H9 (cell line): ENCODE measurements around the gene RHCE. TPM values are rescaled to one million over a fixed set of nuclear protein-coding genes. Genes with fewer than 3 reads are reported as not detected.
"Not testable (repeated sequence)": the region's sequence is repeated elsewhere in the genome, so short reads cannot be mapped to it uniquely, and the experiment has no call there.

ENCODE experiments used
- DNase-seq: peaks from one replicate; pipeline ENCODE4 v3.0.0-alpha.2; 2017
- H2AFZ ChIP-seq: one replicate; pipeline ENCODE4 v1.6.1; 2013; ENCODE audit warnings: mild to moderate bottlenecking, low read length, control low read depth, moderate library complexity
- H2AK5ac ChIP-seq: 2 replicates; pipeline ENCODE4 v1.6.1; 2013; ENCODE audit warnings: low read length, control low read depth, mixed read lengths; ENCODE audit not compliant: insufficient read length
- H2BK120ac ChIP-seq: one replicate; pipeline ENCODE4 v1.6.1; 2013; ENCODE audit warnings: low read depth, mild to moderate bottlenecking, low read length, control low read depth, inconsistent platforms; ENCODE audit not compliant: poor library complexity, severe bottlenecking
- H2BK12ac ChIP-seq: 2 replicates; pipeline ENCODE4 v1.6.1; 2013; ENCODE audit warnings: low read length, control low read depth, mixed read lengths, low read depth; ENCODE audit not compliant: insufficient read length
- H2BK15ac ChIP-seq: 2 replicates; pipeline ENCODE4 v1.6.1; 2013; ENCODE audit warnings: low read depth, low read length, control low read depth
- H2BK20ac ChIP-seq: one replicate; pipeline ENCODE4 v1.6.1; 2013; ENCODE audit warnings: low read depth, mild to moderate bottlenecking, low read length, control low read depth, inconsistent platforms; ENCODE audit not compliant: poor library complexity, severe bottlenecking
- H2BK5ac ChIP-seq: 2 replicates; pipeline ENCODE4 v1.6.1; 2013; ENCODE audit warnings: low read length, control low read depth, mixed read lengths; ENCODE audit not compliant: insufficient read length
- H3K14ac ChIP-seq: 2 replicates; pipeline ENCODE4 v1.6.1; 2013; ENCODE audit warnings: low read length, control low read depth; ENCODE audit not compliant: insufficient read depth
- H3K18ac ChIP-seq: 2 replicates; pipeline ENCODE4 v1.6.1; 2013; ENCODE audit warnings: low read depth, mild to moderate bottlenecking, mixed read lengths, low read length, control low read depth; ENCODE audit not compliant: insufficient read length
- H3K23ac ChIP-seq: 2 replicates; pipeline ENCODE4 v1.6.1; 2013; ENCODE audit warnings: low read length, control low read depth, mixed read lengths, low read depth; ENCODE audit not compliant: insufficient read length
- H3K23me2 ChIP-seq: 2 replicates; pipeline ENCODE4 v1.6.1; 2013; ENCODE audit warnings: low read depth, mild to moderate bottlenecking, mixed read lengths, low read length, control low read depth; ENCODE audit not compliant: insufficient read length, poor library complexity, severe bottlenecking
- H3K27ac ChIP-seq: 2 replicates; pipeline ENCODE4 v1.5.1; 2013; ENCODE audit warnings: low read length, control low read depth, mixed read lengths, low read depth; ENCODE audit not compliant: insufficient read length
- H3K27me3 ChIP-seq: 2 replicates; pipeline ENCODE4 v1.6.1; 2013; ENCODE audit warnings: low read length, control low read depth, inconsistent platforms; ENCODE audit not compliant: insufficient read depth
- H3K4ac ChIP-seq: 2 replicates; pipeline ENCODE4 v1.6.1; 2013; ENCODE audit warnings: low read depth, mild to moderate bottlenecking, control low read depth, inconsistent platforms, low read length, moderate library complexity
- H3K4me1 ChIP-seq: 2 replicates; pipeline ENCODE4 v1.6.1; 2013; ENCODE audit warnings: low read length, control low read depth, inconsistent platforms; ENCODE audit not compliant: insufficient read depth
- H3K4me2 ChIP-seq: 2 replicates; pipeline ENCODE4 v1.6.1; 2013; ENCODE audit warnings: low read length, control low read depth, mixed read lengths; ENCODE audit not compliant: insufficient read length, insufficient read depth
- H3K56ac ChIP-seq: 2 replicates; pipeline ENCODE4 v1.6.1; 2013; ENCODE audit warnings: low read depth, mild to moderate bottlenecking, mixed read lengths, low read length, control low read depth; ENCODE audit not compliant: insufficient read length
- H3K79me1 ChIP-seq: 2 replicates; pipeline ENCODE4 v1.6.1; 2013; ENCODE audit warnings: low read depth, mild to moderate bottlenecking, moderate library complexity, low read length, control low read depth, inconsistent platforms; ENCODE audit not compliant: insufficient read depth, poor library complexity, severe bottlenecking
- H3K79me2 ChIP-seq: 2 replicates; pipeline ENCODE4 v1.6.1; 2013; ENCODE audit warnings: low read length, control low read depth, inconsistent platforms; ENCODE audit not compliant: insufficient read depth
- H3K9ac ChIP-seq: 2 replicates; pipeline ENCODE4 v1.6.1; 2013; ENCODE audit warnings: low read length, control low read depth, mixed read lengths; ENCODE audit not compliant: insufficient read length; ENCODE audit errors: extremely low read depth
- H3K9me3 ChIP-seq: one replicate; pipeline ENCODE4 v1.6.1; 2013; ENCODE audit warnings: low read depth, low read length, inconsistent platforms; ENCODE audit not compliant: control insufficient read depth
- H3T11ph ChIP-seq: one replicate; pipeline ENCODE4 v1.6.1; 2013; ENCODE audit warnings: mild to moderate bottlenecking, low read length, control low read depth, inconsistent platforms
- H4K20me1 ChIP-seq: one replicate; pipeline ENCODE4 v1.6.1; 2013; ENCODE audit not compliant: control insufficient read depth, insufficient read length, insufficient read depth
- H4K5ac ChIP-seq: 2 replicates; pipeline ENCODE4 v1.6.1; 2013; ENCODE audit warnings: low read depth, mild to moderate bottlenecking, mixed read lengths, low read length, control low read depth; ENCODE audit not compliant: insufficient read length
- H4K8ac ChIP-seq: replicated peaks from 2 replicates; pipeline ENCODE4 v1.6.1; 2013; ENCODE audit warnings: low read length, control low read depth, mixed read lengths, low read depth; ENCODE audit not compliant: insufficient read length
- H4K91ac ChIP-seq: 2 replicates; pipeline ENCODE4 v1.6.1; 2013; ENCODE audit warnings: low read depth, mild to moderate bottlenecking, moderate library complexity, mixed read lengths, low read length, control low read depth; ENCODE audit not compliant: insufficient read length
- H3K27ac Mint-ChIP-seq, 3 experiments: 2 replicates in 2 of 3; 3 replicates in 1 of 3; pipeline ENCODE4 v1.8.0; 2020 to 2021; ENCODE audit warnings: mixed read lengths in 3 of 3, mild to moderate bottlenecking in 1 of 3, moderate library complexity in 1 of 3
- H3K27me3 Mint-ChIP-seq: 2 replicates; pipeline ENCODE4 v1.8.0; 2021; ENCODE audit warnings: low read depth, mild to moderate bottlenecking, moderate library complexity, mixed read lengths
- H3K36me3 Mint-ChIP-seq, 3 experiments: 2 replicates in 2 of 3; 3 replicates in 1 of 3; pipeline ENCODE4 v1.8.0; 2020 to 2021; ENCODE audit warnings: low read depth in 3 of 3, mixed read lengths in 3 of 3; ENCODE audit not compliant: insufficient read depth in 1 of 3
- H3K4me1 Mint-ChIP-seq, 2 experiments: 2 replicates each; pipeline ENCODE4 v1.8.0; 2020; ENCODE audit warnings: mixed read lengths in 2 of 2
- H3K4me3 Mint-ChIP-seq, 2 experiments: 2 replicates in 1 of 2; 3 replicates in 1 of 2; pipeline ENCODE4 v1.8.0; 2020 to 2021; ENCODE audit warnings: mild to moderate bottlenecking in 2 of 2, mixed read lengths in 2 of 2, moderate library complexity in 1 of 2
- H3K9me3 Mint-ChIP-seq, 2 experiments: 2 replicates in 1 of 2; 3 replicates in 1 of 2; pipeline ENCODE4 v1.8.0; 2020; ENCODE audit warnings: mild to moderate bottlenecking in 2 of 2, mixed read lengths in 2 of 2, moderate library complexity in 1 of 2
- WGBS: extraction: QIAGEN DNeasy Blood & Tissue Kit; methylation state at CpG from one replicate; pipeline ENCODE4 v1.1.7; 2013; ENCODE audit warnings: missing lambda C conversion rate, low lambda C conversion rate, mixed read lengths; ENCODE audit not compliant: insufficient read length; ENCODE audit errors: extremely low coverage; 5-methylcytosine and 5-hydroxymethylcytosine counted together
- total RNA-seq: library from RNA; stranded (reverse); gene quantifications from 2 replicates; pipeline ENCODE4 v1.2.1, GENCODE V29; 2021

Gene RHCE
- total RNA-seq, 1 experiment from 2014 or later: 0.90 TPM

- H3K36me3 Mint-ChIP-seq: not testable (repeated sequence)
Measured at GRCh38 chr1:25382543-25382942, 38.1 kb downstream of the RHCE start.

GRCh38 chr1:25378367-25378766, 42.3 kb downstream of the RHCE start:
- H3K27me3 Mint-ChIP-seq, H3K4me3 Mint-ChIP-seq: not testable (repeated sequence)
- no CpG with 5 or more reads among the region's 3 CpGs for WGBS

More at GRCh38 chr1:25382543-25382942, 38.1 kb downstream of the RHCE start:
- H2BK12ac ChIP-seq, H4K8ac ChIP-seq, H3K9ac ChIP-seq, H4K20me1 ChIP-seq, H3K23me2 ChIP-seq, H2AK5ac ChIP-seq, H3K4me1 Mint-ChIP-seq, H4K91ac ChIP-seq, H2BK120ac ChIP-seq, H3K18ac ChIP-seq, H2BK5ac ChIP-seq, H3K27me3 ChIP-seq, H2AFZ ChIP-seq, H3K27me3 Mint-ChIP-seq, H2BK15ac ChIP-seq, H3K4me3 Mint-ChIP-seq, H3T11ph ChIP-seq, H3K9me3 ChIP-seq, DNase-seq, H3K56ac ChIP-seq, H3K79me1 ChIP-seq, H3K23ac ChIP-seq, H3K14ac ChIP-seq, H3K27ac Mint-ChIP-seq, H4K5ac ChIP-seq, H3K4me2 ChIP-seq, H3K4me1 ChIP-seq, H3K9me3 Mint-ChIP-seq, H3K4ac ChIP-seq, H3K79me2 ChIP-seq, H2BK20ac ChIP-seq, H3K27ac ChIP-seq: not testable (repeated sequence)
- WGBS: no CpG with 5 or more reads among the region's 1 CpG

More at GRCh38 chr1:25378367-25378766, 42.3 kb downstream of the RHCE start:
- not testable (repeated sequence) for H4K91ac ChIP-seq, H3K4me1 Mint-ChIP-seq, H3K23me2 ChIP-seq, H2BK120ac ChIP-seq, H3K4ac ChIP-seq, H3K79me1 ChIP-seq, H3K27ac ChIP-seq, H4K8ac ChIP-seq, H3K36me3 Mint-ChIP-seq, H3K9me3 ChIP-seq, H3K23ac ChIP-seq, H3T11ph ChIP-seq, H2AK5ac ChIP-seq, H3K9ac ChIP-seq, H4K5ac ChIP-seq, DNase-seq, H3K18ac ChIP-seq, H3K27ac Mint-ChIP-seq, H2BK20ac ChIP-seq, H4K20me1 ChIP-seq, H2BK12ac ChIP-seq, H3K4me1 ChIP-seq, H3K56ac ChIP-seq, H3K79me2 ChIP-seq, H3K14ac ChIP-seq, H3K4me2 ChIP-seq, H3K27me3 ChIP-seq, H2AFZ ChIP-seq, H3K9me3 Mint-ChIP-seq, H2BK15ac ChIP-seq, H2BK5ac ChIP-seq
